ENCODE measurements around the gene MTHFSD.

- TF ChIP-seq CTCF (IDR thresholded peaks at IDR 0.05) (no peak), POLR2A (IDR thresholded peaks at IDR 0.05) (no peak)
Measured at GRCh38 chr16:86573215-86573614, 18.2 kb upstream of the MTHFSD start.
